ENCODE results near the gene BCAS4.
"Not testable (repeated sequence)": the region's sequence is repeated elsewhere in the genome, so short reads cannot be mapped to it uniquely, and the experiment has no call there.

The BCAS4 gene

GRCh38 chr20:50800986-50801746 is 6.3 kb downstream of the BCAS4 start:
- DNase-seq = not testable (repeated sequence)

GRCh38 chr20:50801747-50802125 is 6.9 kb downstream of the BCAS4 start:
- no peak for DNase-seq

- DNase-seq = no peak
Measured at GRCh38 chr20:50802289-50802688, 7.4 kb downstream of the BCAS4 start.

GRCh38 chr20:50804437-50805348 is 9.8 kb downstream of the BCAS4 start:
- no peak for DNase-seq

GRCh38 chr20:50805349-50805684 is 10.5 kb downstream of the BCAS4 start:
- no peak for DNase-seq

- DNase-seq = no peak
Measured at GRCh38 chr20:50806126-50806768, 11.4 kb downstream of the BCAS4 start.

- no peak for DNase-seq
Measured at GRCh38 chr20:50810063-50810462, 15.2 kb downstream of the BCAS4 start.

GRCh38 chr20:50810842-50811241 is 16.0 kb downstream of the BCAS4 start:
- DNase-seq = no peak

- DNase-seq = no peak
Measured at GRCh38 chr20:50813101-50813643, 18.3 kb downstream of the BCAS4 start.

GRCh38 chr20:50813801-50814200 is 18.9 kb downstream of the BCAS4 start:
- DNase-seq = no peak

GRCh38 chr20:50814438-50815161 is 19.7 kb downstream of the BCAS4 start:
- no peak for DNase-seq

- DNase-seq = peak; percentile 29
Measured at GRCh38 chr20:50815162-50815989, 20.5 kb downstream of the BCAS4 start.

GRCh38 chr20:50817776-50818172 is 22.9 kb downstream of the BCAS4 start:
- DNase-seq = no peak

- DNase-seq = no peak
Measured at GRCh38 chr20:50819349-50819748, 24.5 kb downstream of the BCAS4 start.

- no peak for DNase-seq
Measured at GRCh38 chr20:50820515-50821256, 25.8 kb downstream of the BCAS4 start.

GRCh38 chr20:50821257-50821921 is 26.5 kb downstream of the BCAS4 start:
- DNase-seq = no peak

GRCh38 chr20:50821994-50822393 is 27.1 kb downstream of the BCAS4 start:
- DNase-seq = no peak

- DNase-seq = no peak
Measured at GRCh38 chr20:50823319-50823718, 28.5 kb downstream of the BCAS4 start.

GRCh38 chr20:50824137-50824536 is 29.3 kb downstream of the BCAS4 start:
- DNase-seq = no peak

GRCh38 chr20:50826121-50826520 is 31.3 kb downstream of the BCAS4 start:
- DNase-seq = no peak
